Naive thymus-derived CD4-positive, alpha-beta T cell (primary cell): Measurements from ENCODE around the gene NTPCR. TPM values are rescaled to one million over a fixed set of nuclear protein-coding genes. Genes with fewer than 3 reads are reported as not detected.
"Not testable (repeated sequence)": the region's sequence is repeated elsewhere in the genome, so short reads cannot be mapped to it uniquely, and the experiment has no call there.

Source experiments
- ATAC-seq: fragments of 150-1000 bp; cut with Tn5 transposase; 2 replicates; pipeline ENCODE4 v1.10.0; 2021; ENCODE audit warnings: mild to moderate bottlenecking, moderate library complexity
- CTCF ChIA-PET: fragments of 350-600 bp; sonication (Branson Sonifier 250); formaldehyde crosslinking; loops from one replicate; lab custom pipeline; 2021; ENCODE audit warnings: antibody characterized with exemption; lab: Charles Lee
- POLR2A ChIA-PET: fragments of 350-600 bp; sonication (Branson Sonifier 250); formaldehyde crosslinking; loops from one replicate; lab custom pipeline; 2021; ENCODE audit warnings: antibody characterized with exemption, inconsistent platforms; lab: Charles Lee
- DNase-seq, 9 donors: peaks; one replicate each; pipeline versions ENCODE4 v3.0.0 to v3.0.0-alpha.2; 2020 to 2022; ENCODE audit warnings: mixed read lengths in 1 of 9
- H3K27ac ChIP-seq: one replicate; pipeline ENCODE4 v1.7.0; 2013; ENCODE audit warnings: mild to moderate bottlenecking, low read depth, low read length, moderate library complexity
- H3K27me3 ChIP-seq, 2 donors: one replicate each; pipeline ENCODE4 v1.7.0; 2013; ENCODE audit warnings: low read length in 2 of 2, mild to moderate bottlenecking in 2 of 2, moderate library complexity in 2 of 2; ENCODE audit not compliant: control insufficient read depth in 2 of 2, insufficient read depth in 2 of 2
- H3K36me3 ChIP-seq, 3 experiments: 1 replicate in 2 of 3; 2 replicates in 1 of 3; pipeline ENCODE4 v1.7.0; 2013; ENCODE audit warnings: low read length in 3 of 3, mild to moderate bottlenecking in 3 of 3, moderate library complexity in 1 of 3; ENCODE audit not compliant: insufficient read depth in 3 of 3, control insufficient read depth in 2 of 3
- H3K4me1 ChIP-seq, 2 donors: one replicate each; pipeline ENCODE4 v1.7.0; 2013; ENCODE audit warnings: low read length in 2 of 2, mild to moderate bottlenecking in 2 of 2, moderate library complexity in 1 of 2; ENCODE audit not compliant: control insufficient read depth in 2 of 2, insufficient read depth in 2 of 2
- H3K4me3 ChIP-seq: 2 replicates; pipeline ENCODE4 v1.7.0; 2013; ENCODE audit warnings: mild to moderate bottlenecking, low read length
- H3K9me3 ChIP-seq, 3 experiments: 1 replicate in 2 of 3; 2 replicates in 1 of 3; pipeline ENCODE4 v1.7.0; 2013; ENCODE audit warnings: low read length in 3 of 3; ENCODE audit not compliant: control insufficient read depth in 2 of 3
- H3K27ac Mint-ChIP-seq, 9 donors: one replicate each; pipeline ENCODE4 v1.8.0; 2020 to 2022; ENCODE audit warnings: mixed read lengths in 9 of 9, mild to moderate bottlenecking in 8 of 9, moderate library complexity in 5 of 9, inconsistent platforms in 2 of 9
- H3K27me3 Mint-ChIP-seq, 5 donors: one replicate each; pipeline ENCODE4 v1.8.0; 2021 to 2022; ENCODE audit warnings: mixed read lengths in 5 of 5, mild to moderate bottlenecking in 1 of 5
- H3K36me3 Mint-ChIP-seq, 5 donors: one replicate each; pipeline ENCODE4 v1.8.0; 2020 to 2022; ENCODE audit warnings: mixed read lengths in 5 of 5, mild to moderate bottlenecking in 3 of 5, inconsistent platforms in 1 of 5
- H3K4me1 Mint-ChIP-seq, 7 donors: one replicate each; pipeline ENCODE4 v1.8.0; 2020 to 2022; ENCODE audit warnings: mixed read lengths in 7 of 7, mild to moderate bottlenecking in 3 of 7, inconsistent platforms in 1 of 7
- H3K4me3 Mint-ChIP-seq, 10 donors: one replicate each; pipeline ENCODE4 v1.8.0; 2020 to 2022; ENCODE audit warnings: mild to moderate bottlenecking in 10 of 10, mixed read lengths in 10 of 10, moderate library complexity in 6 of 10, inconsistent platforms in 2 of 10
- H3K9me3 Mint-ChIP-seq, 11 donors: one replicate each; pipeline ENCODE4 v1.8.0; 2020 to 2022; ENCODE audit warnings: mixed read lengths in 11 of 11, mild to moderate bottlenecking in 4 of 11, inconsistent platforms in 1 of 11, moderate library complexity in 1 of 11
- intact Hi-C, 2 donors: fragments of 100-400 bp; cut with micrococcal nuclease; formaldehyde crosslinking; loops; one replicate each; pipeline ENCODE4 v1.15.1; 2023
- polyA plus RNA-seq, 2 donors: library from polyadenylated mRNA; unstranded; fragments of 300-500 nt; fragmentation: Illumina TruSeq; gene quantifications; one replicate each; pipeline ENCODE4 v1.2.3, GENCODE V29; 2021
- total RNA-seq, 6 experiments: library from RNA in 5 of 6; stranded (reverse) in 5 of 6; gene quantifications; 1 replicate in 5 of 6; 2 replicates in 1 of 6; pipeline ENCODE4 v1.2.3 and lab custom pipeline; 2021 to 2026

The NTPCR gene
- total and polyA plus RNA-seq, 7 experiments from 2014 or later: 16.0 to 80.5 (median 17.5) TPM

DNA sequence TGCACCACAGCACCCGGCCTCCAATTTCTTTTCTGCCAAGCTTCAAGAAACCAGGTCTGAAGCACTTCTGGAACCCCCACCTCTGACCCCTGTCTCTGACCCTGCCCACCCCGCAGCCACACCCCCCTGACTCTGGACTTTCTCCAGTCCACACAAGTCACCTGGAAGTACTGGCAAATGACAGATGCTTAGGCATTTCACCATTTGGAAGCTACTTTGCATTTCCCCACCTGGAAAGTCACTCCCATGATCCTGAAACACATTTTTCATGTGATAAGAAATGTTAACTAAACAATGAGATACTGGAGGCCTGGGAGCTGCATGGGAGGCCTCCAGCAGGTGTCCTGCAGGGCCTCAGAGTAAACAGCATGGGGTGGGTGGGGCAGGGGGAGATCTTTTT lies 45.7 kb downstream of the NTPCR start:
- Histone ChIP-seq H3K36me3 (peaks cover 7 to 61% (median 8%) of the 10 kb centered on the region in 3 experiments), H3K27me3 (no peaks in the 10 kb centered on the region), H3K27ac (no peak overlapping the region), H3K4me3 (no peak overlapping the region), H3K9me3 (peaks cover 0 to 6% (median 0%) of the 10 kb centered on the region in 3 experiments), H3K4me1 (no peaks in the 10 kb centered on the region)
- Mint-ChIP-seq H3K36me3 (peaks cover 54 to 94% (median 81%) of the 10 kb centered on the region in 5 donors), H3K27ac (no peak overlapping the region), H3K27me3 (no peaks in the 10 kb centered on the region), H3K4me1 (peaks cover 0 to 4% (median 0%) of the 10 kb centered on the region in 7 donors), H3K9me3 (peaks cover 3 to 28% (median 11%) of the 10 kb centered on the region in 11 donors), H3K4me3 (no peak overlapping the region)
- ChIA-PET CTCF (no interaction called here), POLR2A (interaction anchor here (0.5 kb wide), 1 partner anchor 71 kb away, joined by 3 read pairs; no protein-coding TSS in a partner anchor)
- ATAC-seq: no peak
- intact Hi-C loops: no loop called here
- no peak for DNase-seq

DNA sequence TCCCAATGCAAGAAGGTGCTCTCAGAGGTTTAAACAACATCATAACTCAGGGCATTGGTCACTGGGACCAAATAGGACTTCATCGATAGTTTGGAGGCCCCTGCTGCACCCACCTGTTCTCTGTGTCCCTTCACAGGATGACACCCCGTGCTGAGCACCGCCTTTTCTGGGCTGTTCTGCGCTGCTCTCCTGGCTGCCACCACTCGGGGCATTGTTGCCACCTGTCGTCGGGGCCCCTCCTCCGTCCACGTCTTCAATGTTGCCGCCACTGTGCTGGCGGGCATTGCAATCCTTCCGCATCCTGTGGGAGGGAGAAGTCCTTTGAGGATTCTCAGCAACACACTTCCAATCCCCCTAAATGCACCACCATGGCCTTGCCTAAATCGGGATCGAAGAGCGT lies 47.7 kb downstream of the NTPCR start:
- no peak for DNase-seq
- H3K4me3 ChIP-seq: no peak overlapping the region
- H3K9me3 Mint-ChIP-seq: peaks cover 2 to 25% (median 6%) of the 10 kb centered on the region in 11 donors
- intact Hi-C loops: no loop called here
- peaks cover 0 to 4% (median 0%) of the 10 kb centered on the region in 7 donors for H3K4me1 Mint-ChIP-seq
- H3K4me3 Mint-ChIP-seq: no peak overlapping the region
- no peak overlapping the region for H3K27ac ChIP-seq
- CTCF ChIA-PET: no interaction called here
- H3K9me3 ChIP-seq: peaks cover 0 to 6% (median 0%) of the 10 kb centered on the region in 3 experiments
- no peaks in the 10 kb centered on the region for H3K27me3 Mint-ChIP-seq
- H3K4me1 ChIP-seq: no peaks in the 10 kb centered on the region
- peaks cover 0 to 59% (median 14%) of the 10 kb centered on the region in 3 experiments for H3K36me3 ChIP-seq
- peaks cover 53 to 88% (median 79%) of the 10 kb centered on the region in 5 donors for H3K36me3 Mint-ChIP-seq
- no peak overlapping the region for H3K27ac Mint-ChIP-seq
- no peak for ATAC-seq
- H3K27me3 ChIP-seq: no peaks in the 10 kb centered on the region
- POLR2A ChIA-PET: no interaction called here

DNA sequence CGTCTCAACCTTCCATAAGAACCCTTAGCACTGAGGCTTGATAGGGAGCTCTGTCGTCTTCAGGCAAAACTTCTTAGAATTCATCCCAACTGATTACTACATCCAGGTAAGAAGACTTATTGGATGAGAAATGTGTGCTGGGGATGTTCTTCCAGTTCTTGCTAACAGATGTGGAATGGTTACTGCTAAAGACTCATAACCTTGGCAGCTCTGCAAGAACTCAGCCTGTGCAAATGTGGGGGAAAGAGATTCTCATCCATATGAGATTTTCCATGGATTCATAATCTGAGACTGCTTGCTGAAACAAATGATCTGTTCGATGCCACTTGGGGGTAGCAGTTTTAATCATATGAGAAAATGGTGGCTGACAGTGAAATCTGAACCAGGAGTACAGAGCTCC lies 48.2 kb downstream of the NTPCR start:
- ChIA-PET CTCF (no interaction called here), POLR2A (no interaction called here)
- Histone ChIP-seq H3K4me1 (no peaks in the 10 kb centered on the region), H3K4me3 (no peak overlapping the region), H3K9me3 (peaks cover 0 to 6% (median 0%) of the 10 kb centered on the region in 3 experiments), H3K36me3 (peaks cover 0 to 55% (median 14%) of the 10 kb centered on the region in 3 experiments), H3K27ac (no peak overlapping the region), H3K27me3 (no peaks in the 10 kb centered on the region)
- H3K4me3 Mint-ChIP-seq: no peak overlapping the region
- no peaks in the 10 kb centered on the region for H3K27me3 Mint-ChIP-seq
- peaks cover 0 to 20% (median 5%) of the 10 kb centered on the region in 11 donors for H3K9me3 Mint-ChIP-seq
- no peak overlapping the region for H3K27ac Mint-ChIP-seq
- ATAC-seq (no peak), DNase-seq (no peak)
- peaks cover 48 to 88% (median 78%) of the 10 kb centered on the region in 5 donors for H3K36me3 Mint-ChIP-seq
- intact Hi-C loops: no loop called here
- peaks cover 0 to 4% (median 0%) of the 10 kb centered on the region in 7 donors for H3K4me1 Mint-ChIP-seq

- H3K27me3 Mint-ChIP-seq: no peaks in the 10 kb centered on the region
- no peaks in the 10 kb centered on the region for H3K27me3 ChIP-seq
- no peak overlapping the region for H3K4me3 Mint-ChIP-seq
- peaks cover 0 to 7% (median 3%) of the 10 kb centered on the region in 11 donors for H3K9me3 Mint-ChIP-seq
- DNase-seq (no peak), ATAC-seq (no peak)
- CTCF ChIA-PET: no interaction called here
- intact Hi-C loops: no loop called here
- peaks cover 0 to 3% (median 0%) of the 10 kb centered on the region in 3 experiments for H3K9me3 ChIP-seq
- no peak overlapping the region for H3K4me3 ChIP-seq
- POLR2A ChIA-PET: interaction anchor here (0.7 kb wide), 1 partner anchor 22 kb away, joined by 3 read pairs; no protein-coding TSS in a partner anchor
- H3K4me1 Mint-ChIP-seq: peaks cover 0 to 2% (median 0%) of the 10 kb centered on the region in 7 donors
- peaks cover 0 to 44% (median 14%) of the 10 kb centered on the region in 3 experiments for H3K36me3 ChIP-seq
- H3K27ac ChIP-seq: no peak overlapping the region
- H3K4me1 ChIP-seq: no peaks in the 10 kb centered on the region
- peaks cover 45 to 86% (median 75%) of the 10 kb centered on the region in 5 donors for H3K36me3 Mint-ChIP-seq
- H3K27ac Mint-ChIP-seq: no peak overlapping the region
These were observed 49.7 kb downstream of the NTPCR start for GRCh38 chr1:232999956-233000625.

DNA sequence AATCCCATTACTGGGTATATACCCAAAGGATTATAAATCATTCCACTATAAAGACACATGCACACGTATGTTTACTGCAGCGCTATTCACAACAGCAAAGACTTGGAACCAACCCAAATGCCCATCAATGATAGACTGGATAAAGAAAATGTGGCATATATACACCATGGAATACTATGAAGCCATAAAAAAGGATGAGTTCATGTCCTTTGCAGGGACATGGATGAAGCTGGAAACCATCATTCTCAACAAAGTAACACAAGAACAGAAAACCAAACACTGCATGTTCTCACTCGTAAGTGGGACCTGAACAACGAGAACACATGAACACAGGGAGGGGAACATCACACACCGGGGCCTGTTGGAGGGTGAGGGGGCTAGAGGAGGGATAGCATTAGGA lies 53.2 kb downstream of the NTPCR start:
- H3K9me3 ChIP-seq, DNase-seq, H3K4me3 Mint-ChIP-seq, ATAC-seq, H3K4me1 ChIP-seq, POLR2A ChIA-PET, H3K4me1 Mint-ChIP-seq, intact Hi-C loops, H3K9me3 Mint-ChIP-seq, CTCF ChIA-PET, H3K4me3 ChIP-seq, H3K27me3 ChIP-seq, H3K27ac ChIP-seq, H3K27me3 Mint-ChIP-seq, H3K27ac Mint-ChIP-seq: not testable (repeated sequence)
- peaks cover 32 to 78% (median 57%) of the 10 kb centered on the region in 5 donors for H3K36me3 Mint-ChIP-seq
- peaks cover 0 to 22% (median 8%) of the 10 kb centered on the region in 3 experiments for H3K36me3 ChIP-seq

DNA sequence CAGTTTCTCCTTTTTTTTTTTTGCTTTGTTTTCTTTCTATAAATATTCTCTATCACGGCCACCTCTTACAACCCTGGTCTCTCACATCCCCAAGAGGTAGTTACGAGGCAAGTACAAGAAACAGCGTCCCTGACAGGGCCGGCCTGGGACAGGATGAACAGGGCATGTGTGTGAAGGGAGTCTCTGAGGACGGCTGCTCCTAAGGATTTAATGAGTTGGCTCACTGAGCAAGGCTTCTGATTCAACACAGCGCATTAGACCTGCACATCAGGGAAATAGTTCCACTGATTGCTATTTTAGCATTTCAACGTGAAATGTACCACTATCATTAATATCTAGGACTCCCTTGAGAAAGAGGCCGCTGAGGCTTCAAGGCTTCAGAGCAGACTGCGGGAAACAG lies 54.0 kb downstream of the NTPCR start:
- no peaks in the 10 kb centered on the region for H3K4me1 Mint-ChIP-seq
- no peak for ATAC-seq
- peaks cover 27 to 76% (median 51%) of the 10 kb centered on the region in 5 donors for H3K36me3 Mint-ChIP-seq
- intact Hi-C loops: no loop called here
- peaks cover 0 to 8% (median 0%) of the 10 kb centered on the region in 11 donors for H3K9me3 Mint-ChIP-seq
- no peak overlapping the region for H3K27ac Mint-ChIP-seq
- no peak overlapping the region for H3K27ac ChIP-seq
- peaks cover 0 to 18% (median 6%) of the 10 kb centered on the region in 3 experiments for H3K36me3 ChIP-seq
- H3K27me3 Mint-ChIP-seq: no peaks in the 10 kb centered on the region
- H3K4me3 ChIP-seq: no peak overlapping the region
- no peak for DNase-seq
- POLR2A ChIA-PET: no interaction called here
- no peak overlapping the region for H3K4me3 Mint-ChIP-seq
- CTCF ChIA-PET: no interaction called here
- no peaks in the 10 kb centered on the region for H3K27me3 ChIP-seq
- no peaks in the 10 kb centered on the region for H3K4me1 ChIP-seq
- peaks cover 0 to 3% (median 0%) of the 10 kb centered on the region in 3 experiments for H3K9me3 ChIP-seq
